ENCODE results near the gene TMPRSS7. TPM values are rescaled to one million over a fixed set of nuclear protein-coding genes. Genes with fewer than 3 reads are reported as not detected.

TMPRSS7 gene, protein sequence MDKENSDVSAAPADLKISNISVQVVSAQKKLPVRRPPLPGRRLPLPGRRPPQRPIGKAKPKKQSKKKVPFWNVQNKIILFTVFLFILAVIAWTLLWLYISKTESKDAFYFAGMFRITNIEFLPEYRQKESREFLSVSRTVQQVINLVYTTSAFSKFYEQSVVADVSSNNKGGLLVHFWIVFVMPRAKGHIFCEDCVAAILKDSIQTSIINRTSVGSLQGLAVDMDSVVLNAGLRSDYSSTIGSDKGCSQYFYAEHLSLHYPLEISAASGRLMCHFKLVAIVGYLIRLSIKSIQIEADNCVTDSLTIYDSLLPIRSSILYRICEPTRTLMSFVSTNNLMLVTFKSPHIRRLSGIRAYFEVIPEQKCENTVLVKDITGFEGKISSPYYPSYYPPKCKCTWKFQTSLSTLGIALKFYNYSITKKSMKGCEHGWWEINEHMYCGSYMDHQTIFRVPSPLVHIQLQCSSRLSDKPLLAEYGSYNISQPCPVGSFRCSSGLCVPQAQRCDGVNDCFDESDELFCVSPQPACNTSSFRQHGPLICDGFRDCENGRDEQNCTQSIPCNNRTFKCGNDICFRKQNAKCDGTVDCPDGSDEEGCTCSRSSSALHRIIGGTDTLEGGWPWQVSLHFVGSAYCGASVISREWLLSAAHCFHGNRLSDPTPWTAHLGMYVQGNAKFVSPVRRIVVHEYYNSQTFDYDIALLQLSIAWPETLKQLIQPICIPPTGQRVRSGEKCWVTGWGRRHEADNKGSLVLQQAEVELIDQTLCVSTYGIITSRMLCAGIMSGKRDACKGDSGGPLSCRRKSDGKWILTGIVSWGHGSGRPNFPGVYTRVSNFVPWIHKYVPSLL
- total RNA-seq: not detected

DNA sequence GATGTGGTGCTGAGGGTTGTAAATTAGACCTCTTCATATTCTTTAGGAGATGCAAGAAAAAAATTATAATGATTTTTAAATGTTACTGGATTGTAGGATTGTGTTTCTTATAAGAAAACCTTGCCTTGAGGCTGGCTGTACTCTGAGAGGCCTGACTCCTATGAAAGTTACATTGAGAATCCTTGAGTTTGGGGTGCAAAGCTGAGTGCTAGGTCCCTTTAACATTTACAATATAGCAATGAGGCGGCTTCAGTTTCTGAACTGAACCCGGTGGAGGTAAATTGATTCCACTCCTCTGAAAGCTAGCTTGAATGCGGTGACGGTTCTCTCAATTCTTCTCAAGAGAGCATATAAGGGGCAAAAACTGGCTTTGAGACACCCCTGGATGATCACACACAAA, at the start of gene TMPRSS7:
Gene TMPRSS7 (plus strand): TSS at position 301 of the 400 bp plus-strand sequence. CDS start 110 bp downstream, outside the sequence.
- no peak for DNase-seq
- H3K36me3 ChIP-seq: no peaks in the 10 kb centered on the region
- H3K4me3 ChIP-seq: no peak within 1 kb of the TSS
- TF ChIP-seq, protein P1, sequence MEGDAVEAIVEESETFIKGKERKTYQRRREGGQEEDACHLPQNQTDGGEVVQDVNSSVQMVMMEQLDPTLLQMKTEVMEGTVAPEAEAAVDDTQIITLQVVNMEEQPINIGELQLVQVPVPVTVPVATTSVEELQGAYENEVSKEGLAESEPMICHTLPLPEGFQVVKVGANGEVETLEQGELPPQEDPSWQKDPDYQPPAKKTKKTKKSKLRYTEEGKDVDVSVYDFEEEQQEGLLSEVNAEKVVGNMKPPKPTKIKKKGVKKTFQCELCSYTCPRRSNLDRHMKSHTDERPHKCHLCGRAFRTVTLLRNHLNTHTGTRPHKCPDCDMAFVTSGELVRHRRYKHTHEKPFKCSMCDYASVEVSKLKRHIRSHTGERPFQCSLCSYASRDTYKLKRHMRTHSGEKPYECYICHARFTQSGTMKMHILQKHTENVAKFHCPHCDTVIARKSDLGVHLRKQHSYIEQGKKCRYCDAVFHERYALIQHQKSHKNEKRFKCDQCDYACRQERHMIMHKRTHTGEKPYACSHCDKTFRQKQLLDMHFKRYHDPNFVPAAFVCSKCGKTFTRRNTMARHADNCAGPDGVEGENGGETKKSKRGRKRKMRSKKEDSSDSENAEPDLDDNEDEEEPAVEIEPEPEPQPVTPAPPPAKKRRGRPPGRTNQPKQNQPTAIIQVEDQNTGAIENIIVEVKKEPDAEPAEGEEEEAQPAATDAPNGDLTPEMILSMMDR (IDR thresholded peaks at IDR 0.05): no peak
- no peak within 1 kb of the TSS for H3K27ac ChIP-seq
- H3K9me3 ChIP-seq: no peaks in the 10 kb centered on the region
- H3K4me1 ChIP-seq: no peaks in the 10 kb centered on the region
- intact Hi-C loops (cut with DNase I; ENCODE audit: low total_unique reads): no loop called here
- H3K27me3 ChIP-seq: no peaks in the 10 kb centered on the region

DNA sequence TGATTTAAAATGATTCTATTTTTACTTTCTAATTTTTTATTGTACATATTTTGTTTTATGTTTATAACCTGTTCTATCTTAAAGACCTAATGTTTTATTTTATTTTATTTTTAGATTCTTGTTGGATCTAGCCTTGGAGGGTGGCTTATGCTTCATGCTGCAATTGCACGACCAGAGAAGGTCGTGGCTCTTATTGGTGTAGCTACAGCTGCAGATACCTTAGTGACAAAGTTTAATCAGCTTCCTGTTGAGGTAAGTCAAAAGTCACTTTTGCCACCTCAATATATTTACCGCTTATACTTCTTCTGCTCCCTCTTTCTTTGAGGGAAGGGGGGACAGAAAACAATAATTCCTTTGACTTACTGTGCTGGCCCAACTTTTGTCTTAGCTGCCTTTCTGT, 47.7 kb upstream of the TMPRSS7 start:
- intact Hi-C loops (cut with DNase I; ENCODE audit: low total_unique reads): no loop called here

DNA sequence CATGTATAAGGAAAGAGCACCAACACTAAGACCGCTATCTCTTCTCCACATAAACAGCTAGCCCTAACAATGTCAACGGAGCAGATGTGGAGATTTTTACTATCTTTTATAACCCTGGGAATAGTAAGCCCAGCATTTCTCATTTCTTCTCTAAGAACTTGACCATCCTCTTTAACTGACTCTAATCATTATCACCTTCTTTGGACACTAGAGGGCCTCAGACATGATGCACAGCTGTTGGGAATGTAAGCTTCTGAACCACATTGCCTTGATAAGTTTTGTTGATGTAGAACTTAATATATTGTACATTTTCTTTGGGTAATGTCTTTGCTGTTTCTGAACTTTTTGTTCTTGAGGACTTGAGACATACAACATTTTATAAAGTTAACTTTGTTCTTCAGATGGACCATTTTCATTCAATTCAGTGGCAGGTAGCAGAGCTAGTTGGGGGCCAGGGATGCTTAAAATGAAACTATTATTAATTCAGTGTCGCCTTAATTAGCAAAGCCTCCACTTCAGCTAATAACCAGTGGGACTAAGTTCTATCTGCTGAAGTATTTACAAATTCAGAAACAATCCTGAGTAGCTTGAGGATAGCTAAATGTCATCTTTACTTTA, 45.4 kb upstream of the TMPRSS7 start:
- Histone ChIP-seq H3K4me3 (no peak overlapping the region), H3K36me3 (no peaks in the 10 kb centered on the region), H3K27me3 (no peaks in the 10 kb centered on the region), H3K9me3 (no peaks in the 10 kb centered on the region), H3K27ac (no peak overlapping the region), H3K4me1 (no peaks in the 10 kb centered on the region)
- DNase-seq: no peak
- intact Hi-C loops (cut with DNase I; ENCODE audit: low total_unique reads): no loop called here
- TF ChIP-seq, protein P1 (IDR thresholded peaks at IDR 0.05): peak; percentile 40 to 55 (median 50)
- no peak for TF ChIP-seq POLR2A (IDR thresholded peaks at IDR 0.05)

More for the DNA sequence above, 47.7 kb upstream of the TMPRSS7 start:
- H3K4me1 ChIP-seq: peaks cover 0 to 6% of the 10 kb centered on the region in 2 donors
- no peak for DNase-seq
- TF ChIP-seq, protein P1 (IDR thresholded peaks at IDR 0.05): no peak
- no peak for TF ChIP-seq POLR2A (IDR thresholded peaks at IDR 0.05)
- no peaks in the 10 kb centered on the region for H3K36me3 ChIP-seq
- H3K27ac ChIP-seq: no peak overlapping the region
- no peak overlapping the region for H3K4me3 ChIP-seq
- H3K27me3 ChIP-seq: no peaks in the 10 kb centered on the region
- no peaks in the 10 kb centered on the region for H3K9me3 ChIP-seq

DNA sequence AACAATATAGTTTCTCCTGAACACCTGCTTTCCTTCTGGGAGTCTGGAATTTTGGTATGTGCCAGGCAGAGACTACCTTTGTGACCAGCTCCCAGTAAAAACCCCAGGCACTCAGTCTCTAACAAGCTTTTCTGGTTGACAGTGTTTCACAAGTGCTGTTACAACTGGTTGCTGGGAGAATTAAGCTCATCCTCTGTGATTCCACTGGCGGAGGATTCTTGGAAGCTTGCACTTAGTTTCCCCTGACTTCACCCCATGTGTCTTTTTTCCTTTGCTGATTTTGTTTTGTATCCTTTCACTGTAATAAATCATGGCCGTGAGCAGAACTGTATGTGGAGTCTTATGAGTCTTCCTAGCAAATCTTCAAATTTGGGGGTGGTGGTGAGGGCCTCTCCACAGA, 41.5 kb upstream of the TMPRSS7 start:
- no peak for DNase-seq
- H3K27ac ChIP-seq: no peak overlapping the region
- H3K9me3 ChIP-seq: no peaks in the 10 kb centered on the region
- TF ChIP-seq, protein P1 (IDR thresholded peaks at IDR 0.05): no peak
- TF ChIP-seq POLR2A (IDR thresholded peaks at IDR 0.05): no peak
- no peaks in the 10 kb centered on the region for H3K4me1 ChIP-seq
- no peaks in the 10 kb centered on the region for H3K36me3 ChIP-seq
- intact Hi-C loops (cut with DNase I; ENCODE audit: low total_unique reads): no loop called here
- H3K4me3 ChIP-seq: no peak overlapping the region
- H3K27me3 ChIP-seq: no peaks in the 10 kb centered on the region

Data from uterus (tissue), 4 donors.